Stimulated activated CD4-positive, alpha-beta T cell treated with anti-CD3 and anti-CD28 coated beads, Interleukin-1b, Interleukin-23, amount 100 ng/mL, for 1 hour (primary cell): ENCODE results near the gene DARS1.
"Not testable (repeated sequence)": the region's sequence is repeated elsewhere in the genome, so short reads cannot be mapped to it uniquely, and the experiment has no call there.

Source experiments
- DNase-seq, 2 donors: peaks; one replicate each; pipeline ENCODE4 v3.0.0-alpha.2; 2020; ENCODE audit warnings: low read depth in 2 of 2

The DARS1 gene

GRCh38 chr2:135984199-135985017, 1.0 kb downstream of the DARS1 start:
- no peak for DNase-seq

GRCh38 chr2:135980434-135981079, 4.9 kb downstream of the DARS1 start:
- DNase-seq: no peak

- DNase-seq: no peak
Observed at GRCh38 chr2:135975702-135976101, 9.7 kb downstream of the DARS1 start.

- DNase-seq: no peak
Observed at GRCh38 chr2:135974036-135974435, 11.4 kb downstream of the DARS1 start.

GRCh38 chr2:135969655-135970387, 15.6 kb downstream of the DARS1 start:
- no peak for DNase-seq

- no peak for DNase-seq
Observed at GRCh38 chr2:135965756-135966155, 19.7 kb downstream of the DARS1 start.

- not testable (repeated sequence) for DNase-seq
Observed at GRCh38 chr2:135964404-135964803, 21.0 kb downstream of the DARS1 start.

GRCh38 chr2:135963841-135964240, 21.6 kb downstream of the DARS1 start:
- DNase-seq: no peak

- DNase-seq: no peak
Observed at GRCh38 chr2:135962366-135963123, 22.9 kb downstream of the DARS1 start.

- no peak for DNase-seq
Observed at GRCh38 chr2:135960656-135961551, 24.5 kb downstream of the DARS1 start.

GRCh38 chr2:135960150-135960549, 25.3 kb downstream of the DARS1 start:
- no peak for DNase-seq

- not testable (repeated sequence) for DNase-seq
Observed at GRCh38 chr2:135958927-135959326, 26.5 kb downstream of the DARS1 start.

GRCh38 chr2:135954020-135954601, 31.3 kb downstream of the DARS1 start:
- DNase-seq: no peak

GRCh38 chr2:135952891-135953290, 32.5 kb downstream of the DARS1 start:
- no peak for DNase-seq

- no peak for DNase-seq
Observed at GRCh38 chr2:135951041-135951583, 34.3 kb downstream of the DARS1 start.

GRCh38 chr2:135949451-135950234, 35.8 kb downstream of the DARS1 start:
- DNase-seq: no peak

- DNase-seq: no peak
Observed at GRCh38 chr2:135948642-135949355, 36.6 kb downstream of the DARS1 start.

GRCh38 chr2:135948141-135948540, 37.3 kb downstream of the DARS1 start:
- DNase-seq: no peak

GRCh38 chr2:135947483-135947882, 37.9 kb downstream of the DARS1 start:
- DNase-seq: no peak
